HG02840 (cell line): ENCODE results near the gene EXOC6B.

ENCODE experiments used
- ATAC-seq: cut with Tn5 transposase; IDR thresholded peaks from one replicate; pipeline ENCODE4 v1.9.1; 2021; ENCODE audit warnings: mild to moderate bottlenecking, moderate library complexity, moderate number of reproducible peaks; ENCODE audit not compliant: unreplicated experiment, low FRiP score

EXOC6B gene

DNA sequence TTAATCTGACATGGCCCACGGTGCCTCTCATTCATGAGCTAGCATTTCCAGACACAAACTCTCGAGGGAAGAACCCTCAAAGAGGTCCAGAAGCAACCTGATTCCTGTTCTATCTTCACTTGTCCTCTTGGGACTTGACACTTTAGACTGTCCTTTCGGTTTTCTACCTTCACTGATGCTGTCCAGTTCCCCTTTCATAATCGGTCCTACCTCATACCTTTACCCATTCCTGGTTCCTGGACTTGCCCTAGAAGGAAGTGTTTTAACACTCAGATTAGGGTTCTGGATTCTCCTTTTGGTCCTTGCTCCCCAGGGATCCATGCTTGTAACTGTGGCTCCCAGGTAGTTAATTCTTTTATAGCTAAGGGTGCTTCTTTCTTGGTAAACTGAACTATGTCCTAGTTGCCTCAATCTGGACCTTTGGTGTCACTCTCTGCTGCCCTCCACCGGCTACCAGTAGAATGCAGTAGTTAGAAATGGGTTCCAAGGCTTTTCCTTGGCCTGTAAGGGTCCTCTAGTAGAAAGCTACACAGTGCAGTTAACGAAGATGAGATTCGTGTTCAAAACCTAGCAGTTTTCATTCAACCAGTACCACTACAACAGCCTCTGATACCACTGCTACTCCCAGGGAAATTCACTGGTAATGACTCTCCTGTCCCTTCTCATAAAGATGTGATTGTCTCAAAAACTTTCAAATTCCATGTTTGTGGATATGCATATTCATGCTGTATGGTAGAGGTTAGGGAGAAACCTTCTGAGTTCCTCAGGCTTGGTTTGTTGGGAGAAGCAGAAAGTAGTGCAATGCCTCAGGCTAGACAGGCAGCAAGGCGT is 500.0 kb downstream of the EXOC6B start:
- ATAC-seq, result no peak

DNA sequence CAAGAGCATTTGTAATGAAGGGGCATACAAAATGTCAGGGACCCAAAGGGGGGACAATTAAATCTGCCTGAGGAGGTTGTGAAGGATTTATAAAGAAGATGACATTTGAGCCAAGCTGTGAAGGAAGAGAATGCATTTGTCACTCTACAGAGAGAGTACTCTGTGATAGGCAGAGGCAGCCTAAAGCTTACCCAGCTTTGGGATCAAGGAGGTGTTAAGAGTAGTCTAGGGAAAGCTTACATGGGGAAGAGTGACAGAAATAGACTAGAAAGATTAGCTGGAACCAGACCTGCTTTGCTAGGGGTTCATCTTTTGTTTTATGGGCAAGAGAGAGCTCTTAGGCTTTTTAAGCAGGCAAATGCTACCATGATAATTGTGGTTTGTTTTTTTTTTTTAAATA is 509.1 kb downstream of the EXOC6B start:
- no peak for ATAC-seq

DNA sequence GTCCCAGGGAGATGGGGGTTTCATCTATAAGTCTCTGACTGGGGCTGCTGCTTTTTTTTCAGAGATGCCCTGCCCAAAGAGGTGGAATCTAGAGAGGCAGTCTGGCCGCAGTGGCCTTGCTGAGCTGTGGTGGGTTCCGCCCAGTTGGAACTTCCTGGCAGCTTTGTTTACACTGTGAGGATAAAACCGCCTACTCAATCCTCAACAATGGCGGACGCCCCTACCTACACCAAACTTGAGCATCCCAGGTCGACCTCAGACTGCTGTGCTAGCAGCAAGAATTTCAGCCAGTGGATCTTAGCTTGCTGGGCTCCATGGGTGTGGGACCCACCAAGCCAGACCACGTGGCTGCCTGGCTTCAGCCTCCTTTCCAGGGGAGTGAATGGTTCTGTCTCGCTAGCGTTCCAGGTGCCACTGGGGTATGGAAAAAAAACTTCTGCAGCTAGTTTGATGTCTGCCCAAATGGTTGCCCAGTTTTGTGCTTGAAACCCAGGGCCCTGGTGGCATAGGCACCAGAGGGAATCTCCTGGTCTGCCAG is 525.6 kb downstream of the EXOC6B start:
- no peak for ATAC-seq

DNA sequence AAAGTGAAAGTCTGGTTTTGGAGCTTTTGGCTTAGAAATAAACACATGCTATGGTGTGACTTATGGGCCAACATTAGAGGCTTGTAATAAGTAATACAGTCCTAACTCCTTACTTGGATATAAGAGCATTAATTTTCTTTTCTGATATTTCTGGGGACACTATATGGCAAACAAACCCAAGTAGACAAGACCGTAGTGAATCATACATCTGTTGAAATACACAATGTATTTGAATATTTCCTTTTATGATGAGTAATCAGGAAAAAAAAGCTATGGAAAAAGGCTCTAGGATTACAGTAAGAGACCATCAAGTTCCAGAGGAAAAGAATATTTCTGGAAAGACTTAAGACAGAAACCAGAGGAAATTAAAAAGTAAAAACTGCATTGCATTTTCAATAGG is 532.2 kb downstream of the EXOC6B start:
- ATAC-seq, result no peak

DNA sequence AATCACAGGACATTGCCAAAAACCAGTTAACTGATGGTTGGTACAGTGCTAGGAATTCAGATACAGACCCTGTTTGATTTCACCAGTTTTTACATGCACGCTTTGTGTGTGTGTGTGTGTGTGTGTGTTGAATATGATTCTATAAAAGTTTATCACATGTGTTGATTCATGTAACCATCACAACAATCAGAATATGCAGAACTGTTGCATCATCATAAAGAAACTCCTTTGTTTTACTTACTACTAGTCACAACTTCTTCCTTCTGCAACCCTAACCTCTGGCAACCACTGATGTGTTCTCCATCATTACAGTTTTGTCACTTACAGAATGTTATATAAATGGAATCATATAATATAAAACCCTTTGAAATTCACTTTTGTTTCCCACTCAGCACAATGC is 533.4 kb downstream of the EXOC6B start:
- no peak for ATAC-seq

DNA sequence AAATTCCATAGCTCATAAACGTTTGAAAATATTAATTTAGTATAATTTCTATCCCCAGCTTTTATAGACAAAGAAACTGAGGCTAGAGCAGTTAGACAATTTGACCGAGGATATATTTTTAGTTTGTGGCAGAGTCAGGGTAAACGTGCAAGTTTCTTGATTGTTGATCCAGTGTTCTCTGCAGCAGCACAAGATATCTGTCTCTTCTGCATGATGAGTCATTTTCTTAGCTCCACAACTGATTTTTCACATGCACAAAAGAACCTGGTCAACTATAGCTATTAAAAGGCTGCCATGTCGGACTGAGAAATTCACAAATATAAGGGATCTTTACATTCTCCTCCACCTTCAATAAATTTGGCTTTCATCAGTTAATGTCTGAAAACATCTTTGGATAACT is 534.8 kb downstream of the EXOC6B start:
- ATAC-seq, result no peak

DNA sequence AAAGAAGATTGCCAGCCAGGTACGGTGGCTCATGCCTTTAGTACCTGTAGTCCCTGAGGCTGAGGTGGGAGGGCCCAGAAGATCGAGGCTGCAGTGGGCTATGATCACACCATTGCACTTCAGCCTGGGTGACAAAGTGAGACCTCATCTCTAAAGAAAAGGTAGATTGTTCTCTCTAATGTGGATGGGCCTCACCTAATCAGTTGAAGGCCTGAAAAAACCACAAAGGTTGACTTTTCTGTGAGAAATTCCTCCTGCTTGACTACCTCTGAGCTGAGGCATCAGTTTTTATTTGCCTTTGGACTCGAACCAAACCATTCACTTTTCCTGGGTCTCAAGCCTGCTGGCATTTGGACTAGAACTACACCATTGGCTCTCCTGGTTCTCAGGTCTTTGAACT is 536.1 kb downstream of the EXOC6B start:
- ATAC-seq, result no peak

DNA sequence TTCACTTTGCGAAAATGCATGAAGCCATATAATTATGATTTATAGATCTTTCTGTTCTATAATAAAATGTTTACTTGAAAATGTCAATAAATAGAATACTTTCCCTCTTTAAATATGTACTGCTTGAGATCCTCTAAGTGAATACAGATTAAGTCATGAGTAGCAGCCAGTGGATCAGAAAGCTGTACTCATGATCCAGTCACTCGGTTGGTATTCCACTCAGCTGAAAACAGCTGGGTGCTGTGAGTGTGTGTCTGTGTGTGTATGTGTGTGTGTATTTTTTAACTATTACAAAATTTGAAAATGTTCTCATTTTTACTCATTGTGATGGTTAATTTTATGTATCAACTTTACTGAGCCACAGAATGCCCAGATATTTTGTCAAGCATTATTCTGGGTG is 536.5 kb downstream of the EXOC6B start:
- no peak for ATAC-seq

DNA sequence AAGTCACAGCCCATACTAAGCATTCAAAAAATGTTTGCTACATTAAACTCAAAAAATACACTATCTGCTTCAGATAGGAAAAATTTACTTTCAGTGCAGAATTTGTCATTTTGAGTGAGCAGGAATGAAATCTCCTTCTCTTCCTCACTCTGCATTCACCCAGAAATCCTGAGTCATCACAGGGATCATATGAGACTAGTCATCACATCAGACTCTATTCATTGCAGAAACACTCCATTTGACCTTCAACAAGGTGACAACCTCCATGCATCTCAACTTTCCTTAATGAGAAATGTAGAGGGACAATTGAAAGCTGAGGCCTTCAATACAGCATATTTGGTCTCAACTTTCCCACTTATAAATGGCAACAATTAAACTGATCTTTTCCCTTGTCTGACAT is 547.8 kb downstream of the EXOC6B start:
- ATAC-seq, result no peak

DNA sequence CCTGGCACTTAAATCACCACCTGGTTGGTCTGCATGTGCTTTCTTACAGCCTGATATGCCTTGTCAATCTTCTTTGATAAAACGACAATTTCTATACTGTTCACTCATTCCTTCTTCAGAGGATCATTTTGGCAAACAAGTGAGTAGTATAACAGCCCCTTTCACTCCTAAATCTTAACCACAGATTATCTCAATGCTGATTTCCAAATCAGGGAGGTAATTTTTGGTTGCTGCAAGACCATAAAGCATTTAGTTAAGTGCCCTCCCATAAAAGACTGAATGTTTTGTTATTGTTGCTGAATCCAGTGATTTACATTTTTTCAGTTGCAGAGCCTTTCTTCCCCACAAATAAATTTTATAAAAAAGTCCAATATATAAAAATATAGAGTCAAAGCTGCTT is 549.0 kb downstream of the EXOC6B start:
- no peak for ATAC-seq

DNA sequence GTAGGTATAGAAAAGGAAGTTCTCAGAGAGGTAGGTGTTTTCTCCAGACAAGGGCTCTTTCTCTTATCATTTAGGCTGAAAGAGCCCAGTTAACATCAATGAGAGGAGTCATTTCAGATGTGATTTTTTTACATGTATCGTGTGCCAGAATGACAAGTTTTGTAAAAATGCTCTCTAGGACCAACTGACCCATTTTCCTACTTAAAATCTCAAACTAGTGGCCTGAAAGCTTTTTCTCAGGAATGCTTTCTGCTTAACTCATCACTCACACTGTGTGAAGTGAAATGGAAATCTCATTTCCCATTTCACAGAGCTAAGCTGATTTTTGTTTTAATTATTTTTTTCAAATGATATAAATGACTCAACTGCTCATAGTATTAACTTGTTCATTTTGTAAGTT is 549.5 kb downstream of the EXOC6B start:
- ATAC-seq, result no peak

DNA sequence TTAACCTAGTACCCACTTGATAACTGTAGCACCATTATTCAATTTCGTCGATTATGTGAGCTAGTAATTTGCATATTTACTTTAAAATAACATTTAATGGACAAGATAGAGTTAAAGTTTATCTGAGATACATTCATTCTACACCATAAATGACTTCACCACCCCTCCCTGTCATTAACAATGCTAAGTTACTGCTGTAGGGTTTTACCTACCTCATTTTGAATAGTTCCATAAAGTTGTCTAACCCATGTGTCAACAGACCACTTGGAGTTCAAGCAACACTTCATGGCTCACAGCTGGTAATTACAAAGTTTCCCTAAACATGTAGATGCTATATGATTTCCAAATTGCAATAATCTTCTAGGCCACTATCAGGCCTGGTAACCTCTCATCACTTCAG is 550.7 kb downstream of the EXOC6B start:
- ATAC-seq, result no peak

DNA sequence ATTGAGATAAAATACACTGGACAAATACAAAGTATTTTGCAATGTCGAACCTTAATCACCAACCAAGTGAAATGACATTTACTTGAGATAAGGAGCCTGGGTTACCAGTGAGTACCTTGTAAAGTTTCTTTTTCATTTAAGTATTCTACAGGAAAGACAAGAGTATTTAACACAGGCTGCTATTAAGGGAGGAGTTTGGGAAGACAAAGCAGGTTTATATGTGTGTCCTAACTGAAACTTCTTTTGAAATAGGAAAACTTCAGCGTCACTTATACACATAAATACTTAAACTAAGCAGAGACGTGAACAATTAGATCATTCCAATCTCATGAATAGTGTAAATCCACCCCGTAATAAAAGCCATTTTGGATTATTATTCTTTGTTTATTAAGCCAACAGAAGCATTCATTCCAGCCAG is 551.4 kb downstream of the EXOC6B start:
- ATAC-seq, result no peak

DNA sequence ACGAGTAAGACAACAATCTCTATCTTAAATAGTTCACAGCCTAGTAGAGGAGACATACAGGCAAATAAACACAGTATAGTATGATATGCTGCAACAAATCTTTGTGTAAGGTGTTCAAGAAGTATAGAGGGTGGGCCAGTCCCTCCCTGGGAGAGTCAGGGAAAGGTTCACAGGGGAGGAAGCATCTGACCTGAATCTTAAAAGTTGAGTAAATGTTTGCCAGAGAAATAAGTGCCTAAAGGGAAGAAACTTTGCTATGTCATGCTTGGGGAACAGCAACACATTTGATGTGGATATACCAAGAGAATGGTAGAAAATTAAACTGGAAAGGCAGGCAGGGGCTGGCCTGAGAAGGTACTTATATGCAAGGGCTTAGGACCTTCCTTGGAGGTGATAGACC is 552.4 kb downstream of the EXOC6B start:
- ATAC-seq, result no peak

DNA sequence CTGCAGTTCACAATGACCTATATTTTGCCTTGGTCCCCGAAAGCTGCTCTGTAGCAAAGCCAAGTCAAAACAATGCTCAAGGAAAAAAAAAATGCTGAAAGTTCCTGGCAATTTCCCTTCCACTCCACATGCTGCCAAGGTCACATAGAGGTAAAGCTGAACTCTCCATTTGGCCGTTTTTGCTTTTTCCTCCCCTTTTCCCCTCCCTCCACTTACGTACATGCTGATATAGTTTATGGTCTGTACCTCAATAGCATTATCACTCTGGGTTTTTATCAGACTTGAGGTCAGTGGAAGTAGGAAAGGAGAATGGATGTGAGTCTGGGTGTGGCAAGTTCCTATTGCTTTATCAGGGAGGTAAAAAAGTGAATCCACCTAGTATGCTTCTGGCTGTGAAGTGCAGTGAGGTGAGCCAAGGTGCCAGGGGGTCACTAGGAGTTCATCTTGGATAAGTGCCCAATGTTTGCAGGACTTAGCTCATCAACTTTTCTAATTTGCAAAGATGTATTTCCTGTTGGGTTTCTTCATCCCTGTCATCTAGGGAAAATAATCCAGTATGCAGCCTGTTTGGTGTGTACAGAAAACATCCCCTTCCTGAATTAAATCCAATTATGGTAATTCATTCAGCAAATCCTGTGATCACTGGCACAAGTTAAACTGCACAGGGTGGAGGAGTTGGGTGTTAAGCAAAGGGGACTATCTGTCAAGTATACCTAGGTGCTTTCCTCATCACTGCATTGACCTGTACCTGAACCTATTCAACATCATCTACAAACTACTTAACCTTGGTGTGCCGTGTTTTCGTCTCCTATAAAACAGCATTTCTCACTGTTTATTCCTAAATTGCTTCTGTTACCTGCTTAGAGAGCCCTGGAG is 553.8 kb downstream of the EXOC6B start:
- no peak for ATAC-seq

DNA sequence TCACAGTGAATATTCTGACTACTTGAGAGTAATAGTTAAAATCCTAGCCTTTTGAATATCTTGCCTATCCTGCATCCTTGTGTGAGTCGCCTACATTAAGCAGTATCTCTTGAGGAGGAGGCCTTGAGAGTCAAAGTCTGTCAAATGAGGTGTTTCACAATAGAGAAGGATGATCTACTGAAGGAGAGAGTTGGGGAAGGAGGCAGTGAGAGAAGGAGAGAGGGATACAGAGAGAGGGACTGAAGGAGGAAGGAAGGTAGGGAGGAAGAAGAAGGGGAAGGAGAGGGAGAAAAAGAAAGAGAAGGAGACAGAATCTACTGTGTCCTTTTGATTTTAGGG is 554.6 kb downstream of the EXOC6B start:
- ATAC-seq, result no peak

DNA sequence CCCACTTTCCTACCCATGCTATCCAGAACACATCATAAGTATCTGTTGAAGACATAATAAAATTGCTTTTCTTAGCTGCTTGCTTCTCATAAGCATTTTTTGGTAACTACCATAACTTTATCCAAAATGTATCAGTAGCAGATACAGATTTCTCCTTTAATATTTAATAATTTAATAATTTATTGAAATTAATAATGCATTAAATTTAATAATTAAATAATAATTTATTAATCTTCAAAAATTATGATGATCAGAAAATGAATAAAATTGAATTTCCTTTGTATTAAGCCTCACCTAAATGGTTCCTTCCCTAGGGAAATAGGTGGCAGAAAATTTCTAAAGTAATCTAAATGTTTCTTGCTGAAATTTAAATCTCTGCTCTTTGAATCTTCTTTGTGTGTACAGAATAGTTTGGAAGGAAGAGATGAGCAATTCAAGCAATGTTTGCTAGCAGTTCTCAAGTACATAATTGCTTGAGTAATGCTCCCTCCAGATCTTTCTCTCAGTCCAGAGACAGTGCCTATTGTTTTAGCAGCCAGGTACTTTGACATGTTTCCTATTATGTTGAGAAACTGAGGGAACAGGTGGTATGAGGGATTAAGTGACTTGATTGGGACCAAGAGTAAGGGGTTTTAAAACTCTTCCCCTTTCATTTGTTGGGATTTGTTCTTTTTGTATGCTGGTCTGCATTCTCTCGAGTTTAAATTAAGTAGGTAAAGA is 555.1 kb downstream of the EXOC6B start:
- no peak for ATAC-seq

DNA sequence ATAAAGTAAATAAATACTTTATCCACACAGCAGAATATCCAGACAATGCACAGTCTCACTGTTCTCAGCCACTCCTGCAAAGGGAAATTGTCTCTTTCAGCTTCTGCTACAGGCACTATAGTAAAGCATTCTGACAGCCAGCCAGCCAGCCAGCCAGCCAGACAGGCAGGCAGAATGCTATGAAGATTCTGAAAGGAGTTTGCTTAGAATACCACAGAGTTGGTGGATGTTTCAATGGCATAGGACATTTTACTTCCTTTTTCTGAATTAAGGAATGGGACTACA is 562.1 kb downstream of the EXOC6B start:
- no peak for ATAC-seq

DNA sequence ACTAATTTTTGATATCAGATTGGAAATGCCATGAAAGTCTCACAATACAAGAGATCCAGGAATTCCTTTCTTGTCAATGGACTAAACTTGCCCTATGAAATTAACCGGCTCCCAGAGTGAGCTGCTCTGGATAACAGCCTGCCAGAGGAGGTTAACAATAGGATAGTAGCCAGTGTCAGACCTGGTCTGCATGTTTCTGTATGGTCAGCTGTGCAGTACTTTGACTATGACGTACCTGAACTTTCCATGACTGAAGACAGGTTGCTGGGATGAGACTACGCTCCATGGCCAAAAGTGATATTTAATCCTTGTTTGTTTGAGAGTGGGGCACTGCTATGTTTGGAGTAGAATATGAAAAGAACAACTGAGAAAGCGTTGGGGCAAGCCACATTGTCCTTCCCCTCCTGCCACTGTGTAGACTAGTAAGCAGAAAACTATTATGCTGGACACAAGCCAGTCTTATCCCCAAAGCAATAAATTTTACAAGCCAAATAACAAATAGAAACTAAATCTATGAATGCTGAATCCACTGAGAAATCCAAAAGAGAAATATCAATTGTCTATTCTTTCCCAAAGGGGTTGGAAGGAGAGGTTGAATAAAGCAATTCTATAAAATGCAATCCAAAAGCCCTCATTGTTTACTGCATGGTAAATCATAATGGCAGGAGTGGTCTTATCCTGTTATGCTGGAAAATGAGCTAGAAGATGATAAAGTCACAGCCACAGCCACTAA is 562.6 kb downstream of the EXOC6B start:
- ATAC-seq, result no peak

DNA sequence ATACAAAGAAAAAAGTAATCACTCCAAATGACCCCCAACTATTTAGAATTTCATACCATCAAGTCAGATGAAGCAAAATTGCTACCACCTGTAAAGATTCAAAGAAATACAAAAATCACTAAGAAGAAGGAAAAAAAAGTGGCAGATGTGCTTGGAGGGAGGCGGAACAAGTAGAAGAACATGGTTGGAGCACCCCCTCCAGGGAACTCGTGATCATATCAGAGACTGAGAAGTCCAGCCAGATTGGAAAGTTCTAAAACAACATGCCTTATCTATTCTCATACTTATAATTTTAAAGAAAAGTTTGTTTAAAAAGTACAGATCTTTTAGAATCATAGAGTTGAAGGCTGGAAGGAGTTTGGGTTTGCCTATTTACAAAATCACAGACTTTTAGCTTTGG is 564.8 kb downstream of the EXOC6B start:
- no peak for ATAC-seq

DNA sequence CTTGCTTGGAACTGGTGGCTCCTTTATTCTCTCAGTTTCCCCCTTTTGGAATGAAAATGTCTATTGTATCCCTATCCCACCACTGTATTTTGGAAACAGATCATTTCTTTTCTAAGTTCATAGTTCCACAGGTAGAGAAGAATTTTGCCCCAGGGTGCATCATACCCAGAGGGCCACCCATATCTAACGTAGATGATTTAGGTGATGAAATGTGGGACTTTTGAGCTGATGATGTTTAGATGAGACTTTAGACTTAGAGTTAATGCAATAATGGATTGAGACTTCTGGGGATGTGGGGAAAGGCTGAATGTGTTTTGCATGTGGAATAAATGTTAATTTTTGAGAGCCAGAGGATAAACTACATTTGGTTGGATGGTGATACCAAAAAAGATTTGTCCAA is 570.3 kb downstream of the EXOC6B start:
- ATAC-seq, result no peak
